H9 (cell line): ENCODE data around the gene BRMS1. TPM values are rescaled to one million over a fixed set of nuclear protein-coding genes. Genes with fewer than 3 reads are reported as not detected.

ENCODE experiments used
- DNase-seq: peaks from one replicate; pipeline ENCODE4 v3.0.0-alpha.2; 2017
- H2AFZ ChIP-seq: one replicate; pipeline ENCODE4 v1.6.1; 2013; ENCODE audit warnings: mild to moderate bottlenecking, low read length, control low read depth, moderate library complexity
- H2AK5ac ChIP-seq: 2 replicates; pipeline ENCODE4 v1.6.1; 2013; ENCODE audit warnings: low read length, control low read depth, mixed read lengths; ENCODE audit not compliant: insufficient read length
- H2BK120ac ChIP-seq: one replicate; pipeline ENCODE4 v1.6.1; 2013; ENCODE audit warnings: low read depth, mild to moderate bottlenecking, low read length, control low read depth, inconsistent platforms; ENCODE audit not compliant: poor library complexity, severe bottlenecking
- H2BK12ac ChIP-seq: 2 replicates; pipeline ENCODE4 v1.6.1; 2013; ENCODE audit warnings: low read length, control low read depth, mixed read lengths, low read depth; ENCODE audit not compliant: insufficient read length
- H2BK15ac ChIP-seq: 2 replicates; pipeline ENCODE4 v1.6.1; 2013; ENCODE audit warnings: low read depth, low read length, control low read depth
- H2BK20ac ChIP-seq: one replicate; pipeline ENCODE4 v1.6.1; 2013; ENCODE audit warnings: low read depth, mild to moderate bottlenecking, low read length, control low read depth, inconsistent platforms; ENCODE audit not compliant: poor library complexity, severe bottlenecking
- H2BK5ac ChIP-seq: 2 replicates; pipeline ENCODE4 v1.6.1; 2013; ENCODE audit warnings: low read length, control low read depth, mixed read lengths; ENCODE audit not compliant: insufficient read length
- H3K14ac ChIP-seq: 2 replicates; pipeline ENCODE4 v1.6.1; 2013; ENCODE audit warnings: low read length, control low read depth; ENCODE audit not compliant: insufficient read depth
- H3K18ac ChIP-seq: 2 replicates; pipeline ENCODE4 v1.6.1; 2013; ENCODE audit warnings: low read depth, mild to moderate bottlenecking, mixed read lengths, low read length, control low read depth; ENCODE audit not compliant: insufficient read length
- H3K23ac ChIP-seq: 2 replicates; pipeline ENCODE4 v1.6.1; 2013; ENCODE audit warnings: low read length, control low read depth, mixed read lengths, low read depth; ENCODE audit not compliant: insufficient read length
- H3K23me2 ChIP-seq: 2 replicates; pipeline ENCODE4 v1.6.1; 2013; ENCODE audit warnings: low read depth, mild to moderate bottlenecking, mixed read lengths, low read length, control low read depth; ENCODE audit not compliant: insufficient read length, poor library complexity, severe bottlenecking
- H3K27ac ChIP-seq: 2 replicates; pipeline ENCODE4 v1.5.1; 2013; ENCODE audit warnings: low read length, control low read depth, mixed read lengths, low read depth; ENCODE audit not compliant: insufficient read length
- H3K27me3 ChIP-seq: 2 replicates; pipeline ENCODE4 v1.6.1; 2013; ENCODE audit warnings: low read length, control low read depth, inconsistent platforms; ENCODE audit not compliant: insufficient read depth
- H3K4ac ChIP-seq: 2 replicates; pipeline ENCODE4 v1.6.1; 2013; ENCODE audit warnings: low read depth, mild to moderate bottlenecking, control low read depth, inconsistent platforms, low read length, moderate library complexity
- H3K4me1 ChIP-seq: 2 replicates; pipeline ENCODE4 v1.6.1; 2013; ENCODE audit warnings: low read length, control low read depth, inconsistent platforms; ENCODE audit not compliant: insufficient read depth
- H3K4me2 ChIP-seq: 2 replicates; pipeline ENCODE4 v1.6.1; 2013; ENCODE audit warnings: low read length, control low read depth, mixed read lengths; ENCODE audit not compliant: insufficient read length, insufficient read depth
- H3K56ac ChIP-seq: 2 replicates; pipeline ENCODE4 v1.6.1; 2013; ENCODE audit warnings: low read depth, mild to moderate bottlenecking, mixed read lengths, low read length, control low read depth; ENCODE audit not compliant: insufficient read length
- H3K79me1 ChIP-seq: 2 replicates; pipeline ENCODE4 v1.6.1; 2013; ENCODE audit warnings: low read depth, mild to moderate bottlenecking, moderate library complexity, low read length, control low read depth, inconsistent platforms; ENCODE audit not compliant: insufficient read depth, poor library complexity, severe bottlenecking
- H3K79me2 ChIP-seq: 2 replicates; pipeline ENCODE4 v1.6.1; 2013; ENCODE audit warnings: low read length, control low read depth, inconsistent platforms; ENCODE audit not compliant: insufficient read depth
- H3K9ac ChIP-seq: 2 replicates; pipeline ENCODE4 v1.6.1; 2013; ENCODE audit warnings: low read length, control low read depth, mixed read lengths; ENCODE audit not compliant: insufficient read length; ENCODE audit errors: extremely low read depth
- H3K9me3 ChIP-seq: one replicate; pipeline ENCODE4 v1.6.1; 2013; ENCODE audit warnings: low read depth, low read length, inconsistent platforms; ENCODE audit not compliant: control insufficient read depth
- H3T11ph ChIP-seq: one replicate; pipeline ENCODE4 v1.6.1; 2013; ENCODE audit warnings: mild to moderate bottlenecking, low read length, control low read depth, inconsistent platforms
- H4K20me1 ChIP-seq: one replicate; pipeline ENCODE4 v1.6.1; 2013; ENCODE audit not compliant: control insufficient read depth, insufficient read length, insufficient read depth
- H4K5ac ChIP-seq: 2 replicates; pipeline ENCODE4 v1.6.1; 2013; ENCODE audit warnings: low read depth, mild to moderate bottlenecking, mixed read lengths, low read length, control low read depth; ENCODE audit not compliant: insufficient read length
- H4K8ac ChIP-seq: replicated peaks from 2 replicates; pipeline ENCODE4 v1.6.1; 2013; ENCODE audit warnings: low read length, control low read depth, mixed read lengths, low read depth; ENCODE audit not compliant: insufficient read length
- H4K91ac ChIP-seq: 2 replicates; pipeline ENCODE4 v1.6.1; 2013; ENCODE audit warnings: low read depth, mild to moderate bottlenecking, moderate library complexity, mixed read lengths, low read length, control low read depth; ENCODE audit not compliant: insufficient read length
- H3K27ac Mint-ChIP-seq, 3 experiments: 2 replicates in 2 of 3; 3 replicates in 1 of 3; pipeline ENCODE4 v1.8.0; 2020 to 2021; ENCODE audit warnings: mixed read lengths in 3 of 3, mild to moderate bottlenecking in 1 of 3, moderate library complexity in 1 of 3
- H3K27me3 Mint-ChIP-seq: 2 replicates; pipeline ENCODE4 v1.8.0; 2021; ENCODE audit warnings: low read depth, mild to moderate bottlenecking, moderate library complexity, mixed read lengths
- H3K36me3 Mint-ChIP-seq, 3 experiments: 2 replicates in 2 of 3; 3 replicates in 1 of 3; pipeline ENCODE4 v1.8.0; 2020 to 2021; ENCODE audit warnings: low read depth in 3 of 3, mixed read lengths in 3 of 3; ENCODE audit not compliant: insufficient read depth in 1 of 3
- H3K4me1 Mint-ChIP-seq, 2 experiments: 2 replicates each; pipeline ENCODE4 v1.8.0; 2020; ENCODE audit warnings: mixed read lengths in 2 of 2
- H3K4me3 Mint-ChIP-seq, 2 experiments: 2 replicates in 1 of 2; 3 replicates in 1 of 2; pipeline ENCODE4 v1.8.0; 2020 to 2021; ENCODE audit warnings: mild to moderate bottlenecking in 2 of 2, mixed read lengths in 2 of 2, moderate library complexity in 1 of 2
- H3K9me3 Mint-ChIP-seq, 2 experiments: 2 replicates in 1 of 2; 3 replicates in 1 of 2; pipeline ENCODE4 v1.8.0; 2020; ENCODE audit warnings: mild to moderate bottlenecking in 2 of 2, mixed read lengths in 2 of 2, moderate library complexity in 1 of 2
- WGBS: extraction: QIAGEN DNeasy Blood & Tissue Kit; methylation state at CpG from one replicate; pipeline ENCODE4 v1.1.7; 2013; ENCODE audit warnings: missing lambda C conversion rate, low lambda C conversion rate, mixed read lengths; ENCODE audit not compliant: insufficient read length; ENCODE audit errors: extremely low coverage; 5-methylcytosine and 5-hydroxymethylcytosine counted together
- total RNA-seq: library from RNA; stranded (reverse); gene quantifications from 2 replicates; pipeline ENCODE4 v1.2.1, GENCODE V29; 2021
- TF ChIP-seq, protein P1 (sequence below): fragments of 200-600 bp; sonication (generic); conservative IDR thresholded peaks from 3 replicates; pipeline ENCODE4 v1.8.0; 2021; ENCODE audit warnings: antibody characterized with exemption, mild to moderate bottlenecking

BRMS1 gene
- total RNA-seq, 1 experiment from 2014 or later, result 50.1 TPM

DNA sequence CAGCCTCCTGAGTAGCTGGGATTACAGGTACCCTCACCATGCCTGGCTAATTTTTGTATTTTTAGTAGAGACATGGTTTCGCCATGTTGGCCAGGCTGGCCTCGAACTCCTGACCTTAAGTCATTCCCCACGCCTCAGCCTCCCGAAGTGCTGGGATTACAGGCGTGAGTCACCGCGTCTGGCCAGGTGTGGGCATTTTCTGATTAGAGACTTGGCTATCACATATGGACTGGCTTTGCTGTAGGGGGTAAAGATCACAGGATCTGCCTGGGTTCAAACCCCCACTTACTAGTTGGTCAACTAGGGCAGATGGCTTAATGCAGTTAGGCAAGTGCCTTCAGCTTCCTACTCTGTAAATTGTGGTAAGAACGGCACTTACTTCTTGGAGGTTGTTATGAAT is 34.6 kb downstream of the BRMS1 start:
- Histone ChIP-seq H3K14ac (no peak overlapping the region), H3K4me2 (no peak overlapping the region), H3K79me1 (no peaks in the 10 kb centered on the region), H3K27me3 (no peaks in the 10 kb centered on the region), H4K91ac (no peak overlapping the region), H2AK5ac (no peak overlapping the region), H4K8ac (no peak overlapping the region), H3K23ac (no peak overlapping the region), H3K4ac (no peak overlapping the region), H2BK5ac (no peak overlapping the region), H4K20me1 (no peaks in the 10 kb centered on the region), H3K27ac (no peak overlapping the region), H3T11ph (no peak overlapping the region), H2BK12ac (no peak overlapping the region), H2BK15ac (no peak overlapping the region), H2BK120ac (no peak overlapping the region), H3K9ac (no peak overlapping the region), H3K79me2 (no peaks in the 10 kb centered on the region), H3K23me2 (peaks cover 12% of the 10 kb centered on the region), H3K18ac (no peak overlapping the region), H2BK20ac (no peak overlapping the region), H3K9me3 (no peaks in the 10 kb centered on the region), H3K4me1 (no peaks in the 10 kb centered on the region), H2AFZ (no peak overlapping the region), H4K5ac (no peak overlapping the region), H3K56ac (no peak overlapping the region)
- Mint-ChIP-seq H3K9me3 (no peaks in the 10 kb centered on the region; a peak in 1 of 5 replicates), H3K27ac (no peak overlapping the region), H3K36me3 (no peaks in the 10 kb centered on the region; a peak in 1 of 7 replicates), H3K27me3 (peaks cover 21% of the 10 kb centered on the region), H3K4me3 (no peak overlapping the region), H3K4me1 (peaks cover 10 to 19% of the 10 kb centered on the region in 2 experiments)
- DNase-seq, result no peak
- TF ChIP-seq, protein P1, sequence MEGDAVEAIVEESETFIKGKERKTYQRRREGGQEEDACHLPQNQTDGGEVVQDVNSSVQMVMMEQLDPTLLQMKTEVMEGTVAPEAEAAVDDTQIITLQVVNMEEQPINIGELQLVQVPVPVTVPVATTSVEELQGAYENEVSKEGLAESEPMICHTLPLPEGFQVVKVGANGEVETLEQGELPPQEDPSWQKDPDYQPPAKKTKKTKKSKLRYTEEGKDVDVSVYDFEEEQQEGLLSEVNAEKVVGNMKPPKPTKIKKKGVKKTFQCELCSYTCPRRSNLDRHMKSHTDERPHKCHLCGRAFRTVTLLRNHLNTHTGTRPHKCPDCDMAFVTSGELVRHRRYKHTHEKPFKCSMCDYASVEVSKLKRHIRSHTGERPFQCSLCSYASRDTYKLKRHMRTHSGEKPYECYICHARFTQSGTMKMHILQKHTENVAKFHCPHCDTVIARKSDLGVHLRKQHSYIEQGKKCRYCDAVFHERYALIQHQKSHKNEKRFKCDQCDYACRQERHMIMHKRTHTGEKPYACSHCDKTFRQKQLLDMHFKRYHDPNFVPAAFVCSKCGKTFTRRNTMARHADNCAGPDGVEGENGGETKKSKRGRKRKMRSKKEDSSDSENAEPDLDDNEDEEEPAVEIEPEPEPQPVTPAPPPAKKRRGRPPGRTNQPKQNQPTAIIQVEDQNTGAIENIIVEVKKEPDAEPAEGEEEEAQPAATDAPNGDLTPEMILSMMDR, result no peak
- WGBS, result no CpG with 5 or more reads among the region's 8 CpGs
